HG02885 (cell line): Measurements from ENCODE around the gene CFAP77.

Source experiments
- ATAC-seq: cut with Tn5 transposase; IDR thresholded peaks from one replicate; pipeline ENCODE4 v1.9.1; 2021; ENCODE audit warnings: mild to moderate bottlenecking; ENCODE audit not compliant: unreplicated experiment, poor library complexity

CFAP77 gene

DNA sequence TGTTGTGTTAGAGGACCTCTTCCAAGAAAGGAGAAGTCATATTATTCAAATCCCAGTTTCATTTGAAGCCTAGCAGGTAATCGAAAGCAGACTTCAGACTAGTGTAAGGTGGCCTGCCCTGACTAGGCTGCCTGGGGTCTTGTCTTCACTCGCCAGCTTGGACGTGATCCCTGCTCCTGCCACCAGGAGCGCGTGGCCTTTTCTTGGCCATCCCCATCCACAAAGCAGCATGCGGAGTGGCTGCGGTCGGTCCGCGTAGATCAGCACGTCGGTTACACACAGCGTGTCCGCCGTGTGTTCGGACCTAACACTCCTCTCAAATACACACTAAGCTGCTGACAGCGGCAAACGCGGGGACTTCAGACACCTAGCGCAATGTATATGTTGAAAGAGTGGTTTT is 37.3 kb downstream of the CFAP77 start:
- no peak for ATAC-seq

GRCh38 chr9:132447902-132448301 is 37.9 kb downstream of the CFAP77 start:
- no peak for ATAC-seq

DNA sequence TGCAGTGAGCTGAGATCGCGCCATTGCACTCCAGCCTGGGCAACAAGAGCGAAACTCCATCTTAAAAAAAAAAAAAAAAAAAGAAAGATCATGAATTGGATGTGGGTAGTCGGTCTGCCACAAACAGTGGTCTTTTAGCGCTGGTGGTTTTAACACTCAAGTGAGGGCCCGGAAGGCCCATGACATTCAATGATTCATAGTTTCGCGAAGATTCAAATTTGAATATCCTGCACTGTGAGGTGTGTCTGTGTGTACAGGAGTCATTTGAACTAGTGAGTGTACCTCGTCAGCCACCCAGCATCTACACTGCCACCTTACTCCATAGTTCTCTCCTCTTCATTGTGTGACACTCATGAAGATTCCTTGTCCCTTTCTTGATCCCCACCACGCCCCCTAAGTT is 41.3 kb downstream of the CFAP77 start:
- ATAC-seq: no peak

DNA sequence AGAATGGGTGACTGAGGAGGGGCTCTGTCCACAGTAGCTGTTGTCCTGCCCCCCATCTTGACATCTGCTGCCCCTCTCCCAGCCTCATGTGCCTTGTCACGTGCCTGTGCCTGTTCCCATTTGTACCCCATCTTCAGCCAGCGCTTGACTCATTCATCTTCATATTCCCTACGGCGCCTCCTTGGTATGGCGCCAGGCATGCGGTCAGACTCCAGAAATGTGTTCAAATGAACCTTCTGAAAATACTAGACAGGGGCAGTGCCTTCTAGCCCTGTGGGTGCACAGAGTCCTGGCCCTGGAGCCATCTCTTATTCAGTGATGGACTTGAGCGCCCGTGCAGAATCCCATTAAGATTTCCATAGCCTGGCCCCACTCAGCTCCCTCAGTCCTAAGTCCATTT is 46.2 kb downstream of the CFAP77 start:
- no peak for ATAC-seq

- ATAC-seq: no peak
These were observed 47.7 kb downstream of the CFAP77 start for GRCh38 chr9:132457504-132458236.

- no peak for ATAC-seq
These were observed 48.4 kb downstream of the CFAP77 start for GRCh38 chr9:132458432-132458831.

DNA sequence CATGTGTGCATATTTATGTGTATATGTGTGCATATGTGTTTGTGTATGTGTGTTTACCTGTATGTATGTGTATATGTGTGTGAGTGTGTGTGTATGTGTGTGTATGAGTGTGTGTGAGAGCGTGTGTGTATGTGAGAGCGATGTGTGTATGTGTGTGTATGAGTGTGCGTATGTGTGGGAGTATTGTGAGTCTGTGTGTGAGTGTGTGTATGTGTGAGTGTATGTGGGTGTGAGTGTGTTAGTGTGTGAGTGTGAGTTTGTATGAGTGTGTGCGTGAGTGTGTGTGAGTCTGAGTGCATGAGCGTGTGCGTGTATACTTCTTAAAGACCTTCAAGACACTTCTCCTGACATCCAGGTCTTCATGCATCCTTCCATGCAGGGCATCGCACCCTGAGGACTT is 49.6 kb downstream of the CFAP77 start:
- no peak for ATAC-seq

DNA sequence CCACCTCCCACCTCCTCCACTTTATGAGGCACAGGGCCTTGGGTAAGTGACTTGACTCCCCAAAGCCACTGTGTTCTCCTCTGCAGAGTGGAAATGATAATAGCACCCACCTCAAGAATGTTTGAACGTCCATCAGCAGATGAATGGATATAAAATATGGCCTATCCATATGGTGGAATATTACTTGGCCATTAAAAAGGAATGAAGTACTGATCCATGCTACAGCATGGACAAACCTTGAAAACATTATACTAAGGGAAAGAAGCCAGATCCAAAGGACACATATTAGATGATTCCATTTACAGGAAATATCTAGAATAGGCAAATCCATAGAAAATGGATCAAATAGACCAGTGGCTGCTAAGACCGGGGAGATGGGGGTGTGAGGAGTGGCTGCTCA is 50.2 kb downstream of the CFAP77 start:
- ATAC-seq: no peak

- ATAC-seq: no peak
These were observed 51.4 kb downstream of the CFAP77 start for GRCh38 chr9:132461281-132461896.

- no peak for ATAC-seq
These were observed 52.0 kb downstream of the CFAP77 start for GRCh38 chr9:132461971-132462370.

DNA sequence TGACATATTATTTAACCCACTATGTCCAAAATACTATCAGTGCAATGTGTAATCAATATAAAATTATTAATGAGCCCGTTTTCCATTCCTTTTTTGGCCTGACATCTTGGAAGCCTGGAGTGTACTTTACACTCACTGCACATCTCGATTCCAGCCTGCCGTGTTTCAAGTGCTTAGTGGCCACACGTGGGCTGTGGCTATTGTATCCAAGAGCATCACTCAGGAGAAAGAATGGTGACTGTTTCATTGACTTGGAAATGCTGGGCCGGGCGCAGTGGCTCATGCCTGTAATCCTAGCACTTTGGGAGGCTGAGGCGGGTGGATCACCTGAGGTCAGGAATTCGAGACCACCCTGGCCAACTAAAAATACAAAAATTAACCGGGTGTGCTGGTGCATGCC is 54.5 kb downstream of the CFAP77 start:
- no peak for ATAC-seq

DNA sequence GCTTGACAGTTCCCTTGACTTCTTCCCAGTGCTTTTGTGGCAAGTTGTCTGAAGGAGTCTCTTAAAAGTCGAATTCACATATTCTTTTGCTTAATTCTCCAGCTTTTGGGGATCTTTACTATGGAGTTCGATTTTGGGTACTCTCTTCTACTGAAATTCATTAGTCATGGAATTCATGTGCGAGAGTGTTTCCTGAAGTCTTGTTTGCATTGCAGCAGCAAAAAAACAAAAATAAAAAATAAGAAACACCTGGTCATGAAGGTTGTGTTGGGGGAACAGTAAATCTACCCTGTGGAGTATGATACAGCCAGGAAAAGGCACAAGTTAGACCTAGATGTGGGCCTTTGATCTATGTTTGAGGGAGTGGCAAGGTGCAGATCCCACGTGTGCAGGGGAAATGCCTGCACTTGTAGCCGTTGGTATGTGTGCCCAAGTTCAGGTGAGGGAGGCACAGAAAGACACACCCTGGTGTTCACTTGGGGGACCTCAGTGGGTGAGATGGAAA is 55.2 kb downstream of the CFAP77 start:
- ATAC-seq: no peak

DNA sequence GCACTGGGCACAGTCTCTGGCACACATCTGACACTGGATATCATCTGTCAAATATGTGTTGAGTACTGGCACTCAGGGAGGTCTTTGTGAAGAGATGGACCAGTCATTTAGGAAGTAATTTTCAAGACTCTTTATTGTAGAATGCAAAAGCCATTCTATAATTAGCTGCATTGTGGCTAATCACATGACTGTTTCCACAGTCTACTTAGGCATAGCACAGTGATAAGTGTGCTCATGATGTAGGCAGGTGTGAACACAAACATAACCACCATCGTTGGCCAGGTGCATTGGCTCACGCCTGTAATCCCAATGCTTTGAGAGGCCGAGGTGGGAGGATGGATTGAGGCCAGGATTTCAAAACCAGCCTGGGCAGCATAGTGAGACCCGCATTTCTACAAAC is 62.2 kb downstream of the CFAP77 start:
- no peak for ATAC-seq

DNA sequence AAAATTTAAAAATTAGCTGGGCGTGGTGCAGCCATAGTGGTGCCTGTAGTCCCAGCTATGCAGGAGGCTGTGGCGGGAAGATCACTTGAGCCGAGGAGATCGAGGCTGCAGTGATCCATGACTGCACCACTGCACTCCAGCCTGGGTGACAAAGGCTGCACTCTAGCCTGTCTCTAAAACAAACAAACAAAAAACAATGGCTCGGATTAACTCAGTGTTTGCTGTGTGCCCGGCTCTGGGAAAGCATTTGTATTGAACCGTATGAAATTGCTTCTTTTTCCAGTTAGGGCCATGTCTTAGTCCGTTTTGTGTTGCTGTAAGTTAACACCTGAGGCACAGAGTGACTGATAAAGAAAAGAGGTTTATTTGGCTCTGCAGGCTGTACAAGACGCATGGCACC is 62.6 kb downstream of the CFAP77 start:
- ATAC-seq: no peak

DNA sequence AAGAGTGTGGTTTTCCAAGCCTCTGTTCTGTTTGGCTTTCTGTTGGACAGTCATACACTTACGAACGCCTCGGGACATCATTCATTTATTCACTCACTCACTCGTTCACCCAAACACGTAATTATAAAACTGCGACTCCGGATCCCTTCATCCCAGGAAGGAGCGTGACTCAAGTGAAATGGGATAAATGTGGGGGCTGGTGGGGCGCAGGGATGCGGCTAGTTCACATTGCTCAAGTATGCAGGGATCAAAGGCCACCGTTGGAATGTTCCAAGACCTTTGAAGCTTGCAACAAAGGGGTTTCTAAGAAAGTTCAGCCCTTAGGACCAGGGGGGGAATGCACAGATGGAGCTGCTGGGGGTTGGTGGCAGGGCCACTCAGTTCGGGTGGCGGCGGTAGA is 64.2 kb downstream of the CFAP77 start:
- no peak for ATAC-seq

- ATAC-seq: no peak
These were observed 68.5 kb downstream of the CFAP77 start for GRCh38 chr9:132478353-132479050.

DNA sequence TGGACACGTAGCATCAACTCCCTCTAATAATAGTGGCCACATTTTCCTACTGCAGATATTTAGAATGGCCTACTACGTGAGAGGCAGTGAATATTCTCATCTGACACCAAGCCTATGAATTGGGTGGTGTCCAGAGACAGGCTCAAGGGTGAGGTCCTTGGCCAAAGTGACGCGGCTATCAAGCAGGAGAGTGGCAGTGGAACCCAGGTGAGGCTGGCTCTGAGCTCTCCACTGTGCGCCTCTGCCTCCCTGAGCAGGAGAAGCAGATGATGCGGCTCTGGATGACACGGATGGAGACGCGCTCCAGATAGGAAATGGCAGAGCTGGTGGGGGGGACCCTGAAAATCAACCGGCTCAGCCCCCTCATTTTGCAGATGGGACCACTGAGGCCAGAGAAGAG is 69.7 kb downstream of the CFAP77 start:
- ATAC-seq: no peak

GRCh38 chr9:132481053-132481849 is 71.2 kb downstream of the CFAP77 start:
- no peak for ATAC-seq

GRCh38 chr9:132482196-132482813 is 72.3 kb downstream of the CFAP77 start:
- ATAC-seq: no peak

DNA sequence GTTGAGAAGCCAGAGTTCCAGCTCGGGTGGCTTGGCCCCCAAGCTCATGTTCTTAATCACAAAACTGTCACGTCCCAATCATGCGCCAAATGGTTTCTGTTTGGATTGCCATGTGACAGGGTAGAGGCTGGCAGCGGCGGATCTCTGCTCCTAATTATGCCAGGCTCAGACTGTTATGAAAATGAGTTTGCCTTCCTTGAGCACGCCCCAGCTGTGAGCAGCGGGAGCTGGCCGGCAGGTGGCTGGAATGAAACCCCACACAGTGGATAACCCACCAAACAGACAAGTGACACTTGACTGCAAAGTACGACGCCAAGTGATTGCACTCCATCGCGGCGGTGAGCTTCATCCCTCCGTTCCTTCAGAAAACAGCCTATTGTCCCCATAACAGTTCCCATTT is 75.4 kb downstream of the CFAP77 start:
- ATAC-seq: no peak
